Loucy (cell line): Measurements from ENCODE around the gene IBA57.

Experiments
- CTCF ChIP-seq: fragments of 200-600 bp; sonication (generic); conservative IDR thresholded peaks from 2 replicates; pipeline ENCODE4 v1.5.1; 2014; ENCODE audit warnings: mild to moderate bottlenecking, antibody characterized with exemption, low read length
- EZH2phosphoT487 ChIP-seq: fragments of 200-600 bp; IDR thresholded peaks from 2 replicates; pipeline ENCODE4 v1.6.1; 2018; ENCODE audit warnings: antibody characterized with exemption, mild to moderate bottlenecking, moderate library complexity, borderline replicate concordance

GRCh38 chr1:228155596-228156514, 9.7 kb upstream of the IBA57 start:
- TF ChIP-seq CTCF (no peak), EZH2phosphoT487 (no peak)
